ENCODE data around the gene METTL26.
A peak's percentile ranks its signal among the peaks of the same experiment; 100 is the strongest.

Gene METTL26

GRCh38 chr16:591892-592517 lies 44.1 kb downstream of the METTL26 start:
- H3K4me3 ChIP-seq (ENCODE audit: low read depth, low read length), result no peak overlapping the region; the same call in 1 of the 2 replicates
- no peak for DNase-seq (ENCODE audit: low read depth, low spot score)
- TF ChIP-seq CTCF (IDR thresholded peaks at IDR 0.05; ENCODE audit: insufficient read depth, low read length, missing control alignments), result no peak
- POLR2A ChIA-PET, result no interaction called here
- CTCF ChIA-PET, result interaction anchor here (1.3 kb wide), 1 partner anchor 9 kb away, joined by 5 read pairs; no protein-coding TSS in a partner anchor

GRCh38 chr16:591231-591630 lies 44.9 kb downstream of the METTL26 start:
- H3K4me3 ChIP-seq (ENCODE audit: low read depth, low read length), result peak overlapping the region; percentile 92
- no peak for TF ChIP-seq CTCF (IDR thresholded peaks at IDR 0.05; ENCODE audit: insufficient read depth, low read length, missing control alignments)
- no peak for DNase-seq (ENCODE audit: low read depth, low spot score)
- CTCF ChIA-PET, result no interaction called here
- POLR2A ChIA-PET, result no interaction called here

GRCh38 chr16:590815-591200 lies 45.3 kb downstream of the METTL26 start:
- no peak for DNase-seq (ENCODE audit: low read depth, low spot score)
- ChIA-PET CTCF (interaction anchor here (1.1 kb wide), 1 partner anchor 31 kb away, joined by 3 read pairs; no protein-coding TSS in a partner anchor), POLR2A (interaction anchor here (0.9 kb wide), 1 partner anchor 36 kb away, joined by 3 read pairs; no protein-coding TSS in a partner anchor)
- no peak for TF ChIP-seq CTCF (IDR thresholded peaks at IDR 0.05; ENCODE audit: insufficient read depth, low read length, missing control alignments)
- H3K4me3 ChIP-seq (ENCODE audit: low read depth, low read length), result peak overlapping the region; percentile 92

- TF ChIP-seq CTCF (IDR thresholded peaks at IDR 0.05; ENCODE audit: insufficient read depth, low read length, missing control alignments), result no peak
- ChIA-PET POLR2A (interaction anchor here (0.9 kb wide), 1 partner anchor 37 kb away, joined by 3 read pairs; no protein-coding TSS in a partner anchor), CTCF (interaction anchor here (1.1 kb wide), 1 partner anchor 32 kb away, joined by 3 read pairs; no protein-coding TSS in a partner anchor)
- no peak for DNase-seq (ENCODE audit: low read depth, low spot score)
- H3K4me3 ChIP-seq (ENCODE audit: low read depth, low read length), result peak overlapping the region; percentile 92
Measured at GRCh38 chr16:590188-590814, 45.8 kb downstream of the METTL26 start.

- peak; percentile 39 for TF ChIP-seq CTCF (IDR thresholded peaks at IDR 0.05; ENCODE audit: insufficient read depth, low read length, missing control alignments)
- POLR2A ChIA-PET, result interaction anchor here (0.6 to 1.0 kb wide), 3 partner anchors 11 to 85 kb away, joined by 3 read pairs; no protein-coding TSS in a partner anchor
- CTCF ChIA-PET, result interaction anchor here (1.1 kb wide), 1 partner anchor 32 kb away, joined by 3 read pairs; no protein-coding TSS in a partner anchor
- DNase-seq (ENCODE audit: low read depth, low spot score), result peak; percentile 81
- H3K4me3 ChIP-seq (ENCODE audit: low read depth, low read length), result peak within 1 kb of the TSS; percentile 92
Measured at GRCh38 chr16:589658-590187, 46.4 kb downstream of the METTL26 start, which contains the start of gene RAB40C. TSS of gene RAB40C (plus strand) at chr16:590066. CDS start at chr16:590292, 226 bp downstream.
